Measurements from ENCODE around the gene HDAC7.
"Not testable (repeated sequence)": the region's sequence is repeated elsewhere in the genome, so short reads cannot be mapped to it uniquely, and the experiment has no call there.

Gene HDAC7

DNA sequence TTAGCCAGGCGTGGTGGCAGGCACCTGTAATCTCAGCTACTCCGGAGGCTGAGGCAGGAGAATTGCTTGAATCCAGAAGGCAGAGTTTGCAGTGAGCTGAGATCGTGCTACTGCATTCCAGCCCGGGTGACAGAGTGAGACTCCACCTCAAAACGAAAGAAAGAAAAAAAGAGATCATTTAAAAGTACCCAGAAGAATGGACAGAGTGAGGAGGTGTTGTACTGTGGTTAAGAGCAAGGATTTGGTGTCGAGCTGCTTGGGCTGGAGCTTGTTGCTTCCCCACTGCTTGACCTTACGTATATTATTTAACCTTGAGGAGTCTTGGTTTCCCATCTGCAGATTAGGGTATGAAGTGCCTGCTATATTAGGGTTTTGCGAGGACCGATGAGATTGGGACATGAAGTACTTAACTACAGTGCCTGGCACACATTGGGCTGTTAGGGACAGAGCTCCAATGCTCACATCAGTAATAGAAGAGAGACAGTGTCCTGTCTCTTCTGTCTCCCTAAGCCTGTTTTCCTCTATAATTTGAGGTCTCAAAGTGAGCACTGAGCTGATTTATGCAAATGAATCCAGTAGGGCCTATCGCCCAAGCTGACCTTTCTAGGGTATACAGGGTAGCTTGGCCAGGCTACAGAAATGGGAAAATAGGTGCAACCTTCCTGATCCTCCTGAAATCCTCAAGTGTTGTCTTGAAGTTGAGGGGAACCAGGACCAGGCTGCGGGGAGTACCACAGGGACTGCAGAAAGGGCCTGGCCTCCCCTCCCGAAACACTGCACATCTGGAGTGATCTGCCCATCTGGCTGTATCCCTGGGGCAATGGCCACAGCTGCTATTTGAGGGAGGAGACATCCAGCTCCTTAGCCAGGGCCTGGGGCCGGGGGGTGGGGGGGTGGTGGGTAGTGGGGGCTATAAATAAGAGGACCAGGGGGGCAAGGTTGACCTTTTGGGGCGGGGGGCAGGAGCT, 8.6 kb upstream of the HDAC7 start:
- no peak for DNase-seq

DNA sequence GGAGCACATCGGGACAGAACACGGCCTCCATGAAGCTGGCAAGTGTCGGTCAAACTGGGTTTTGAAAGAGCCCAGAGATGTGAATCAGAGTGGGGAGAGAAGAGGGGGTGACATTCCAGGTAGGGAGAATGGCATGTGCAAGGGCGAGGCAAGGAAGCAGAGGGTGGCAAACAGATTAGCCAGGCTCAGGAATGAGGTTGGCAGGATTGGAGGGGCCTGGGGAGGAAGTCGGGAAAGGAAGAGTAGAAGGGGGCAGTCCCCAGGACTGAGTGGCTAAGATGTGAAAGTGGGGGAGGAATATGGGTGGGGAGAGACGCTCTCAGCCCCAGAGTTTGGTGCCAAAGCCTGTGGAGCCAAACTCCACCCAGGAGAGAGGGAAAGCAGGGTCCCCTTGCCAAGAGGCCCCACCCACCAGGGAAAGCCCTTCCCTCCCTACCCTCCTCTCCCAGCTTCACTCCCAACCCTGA, 5.5 kb upstream of the HDAC7 start:
- no peak for DNase-seq

DNA sequence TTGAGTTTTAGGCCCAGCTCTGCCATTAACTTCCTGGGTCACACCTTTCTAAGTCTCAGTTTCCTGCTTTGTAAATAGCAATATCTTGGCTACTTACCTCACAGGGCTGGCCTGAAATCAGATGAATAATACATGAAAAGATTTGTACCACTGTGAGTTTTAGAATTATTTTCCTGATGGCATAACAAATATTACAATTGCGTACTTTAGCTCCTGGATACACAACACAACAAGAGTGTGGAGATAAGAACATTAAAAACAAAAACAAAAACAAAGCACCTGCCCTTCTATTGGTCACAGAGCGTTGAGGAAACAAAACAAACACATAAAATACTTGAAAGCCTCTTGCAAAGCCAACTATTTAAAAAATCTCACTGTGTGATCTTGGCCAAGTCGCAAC, 4.9 kb upstream of the HDAC7 start:
- DNase-seq, result no peak

DNA sequence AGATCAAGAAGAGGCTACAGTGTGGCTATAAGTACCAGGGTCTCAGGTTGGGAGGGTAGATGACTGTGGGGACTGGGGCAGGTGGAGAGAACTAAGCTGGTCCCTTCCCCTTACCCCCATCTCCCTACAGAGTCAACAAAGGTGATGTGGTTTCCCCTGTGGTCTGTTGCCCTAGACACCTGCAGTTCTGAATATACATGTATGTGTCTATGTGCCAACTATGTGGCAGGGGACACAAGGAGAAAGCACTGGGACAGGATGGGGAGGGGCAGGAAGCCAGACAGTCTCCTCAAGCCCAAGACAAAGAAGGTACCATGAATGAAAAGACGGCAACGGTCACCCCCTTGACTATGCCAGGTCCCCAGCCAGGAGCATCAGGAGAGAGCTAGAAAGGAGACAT, 4.5 kb upstream of the HDAC7 start:
- peak; percentile 53 for DNase-seq

- no peak for DNase-seq
Observed at GRCh38 chr12:47823422-47824086, 3.9 kb upstream of the HDAC7 start.

DNA sequence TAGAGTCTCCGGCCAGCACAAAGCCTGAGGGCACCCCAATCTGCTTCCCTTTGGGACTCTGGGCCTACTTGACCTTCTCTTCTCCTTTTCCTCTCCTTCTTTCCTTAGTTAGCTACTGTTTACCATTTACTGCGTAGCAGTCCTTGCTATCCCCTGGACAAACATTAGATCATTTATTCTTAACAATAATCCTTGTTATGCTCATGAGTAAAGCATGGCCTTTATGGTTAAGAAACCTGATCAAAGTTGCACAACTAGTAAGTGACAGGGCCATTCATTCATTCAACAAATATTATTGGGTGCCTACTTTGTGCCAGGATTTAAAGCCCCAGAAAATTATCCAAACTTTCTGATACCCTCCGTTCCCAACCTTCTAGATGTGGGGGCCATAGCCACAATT, 3.2 kb upstream of the HDAC7 start:
- DNase-seq, result no peak

- no peak for DNase-seq
Observed at GRCh38 chr12:47822401-47822800, 2.7 kb upstream of the HDAC7 start.

- DNase-seq, result no peak
Observed at GRCh38 chr12:47821346-47821706, 1.6 kb upstream of the HDAC7 start.

DNA sequence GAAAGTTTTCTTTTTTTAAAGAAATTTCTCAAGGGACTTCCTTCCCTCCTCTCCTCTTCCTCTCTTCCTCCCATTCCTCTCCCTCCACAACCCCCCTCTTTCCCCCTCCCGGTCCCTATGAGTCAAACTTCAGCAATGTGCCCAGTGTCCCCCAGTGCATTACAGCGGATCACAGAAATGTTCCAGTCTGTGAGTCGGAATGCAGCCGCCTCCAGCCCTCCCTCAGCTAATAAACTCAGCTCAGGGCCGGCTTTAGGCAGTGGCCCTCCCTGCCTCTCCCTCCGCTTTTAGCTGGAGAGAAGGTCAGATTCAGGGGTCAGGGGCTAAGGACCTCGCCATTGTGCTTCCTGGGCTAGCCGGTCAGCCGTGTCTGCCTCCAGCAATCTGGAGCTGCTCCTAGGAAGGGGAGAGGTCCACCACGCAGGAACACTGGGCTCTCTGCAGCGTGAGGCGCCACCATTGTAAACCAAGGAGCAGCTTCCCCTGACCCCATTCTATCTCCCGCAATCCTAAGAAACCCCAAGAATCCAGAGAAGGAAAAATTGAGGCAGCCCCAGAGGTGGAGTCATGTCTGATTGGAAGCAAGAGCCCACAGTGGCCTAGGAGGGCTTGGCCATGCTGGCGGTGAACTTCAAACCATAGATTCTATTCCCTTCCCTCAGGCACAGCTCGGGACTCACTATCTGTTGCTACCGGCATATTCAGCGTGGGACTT, 1.1 kb upstream of the HDAC7 start:
- DNase-seq, result no peak

DNA sequence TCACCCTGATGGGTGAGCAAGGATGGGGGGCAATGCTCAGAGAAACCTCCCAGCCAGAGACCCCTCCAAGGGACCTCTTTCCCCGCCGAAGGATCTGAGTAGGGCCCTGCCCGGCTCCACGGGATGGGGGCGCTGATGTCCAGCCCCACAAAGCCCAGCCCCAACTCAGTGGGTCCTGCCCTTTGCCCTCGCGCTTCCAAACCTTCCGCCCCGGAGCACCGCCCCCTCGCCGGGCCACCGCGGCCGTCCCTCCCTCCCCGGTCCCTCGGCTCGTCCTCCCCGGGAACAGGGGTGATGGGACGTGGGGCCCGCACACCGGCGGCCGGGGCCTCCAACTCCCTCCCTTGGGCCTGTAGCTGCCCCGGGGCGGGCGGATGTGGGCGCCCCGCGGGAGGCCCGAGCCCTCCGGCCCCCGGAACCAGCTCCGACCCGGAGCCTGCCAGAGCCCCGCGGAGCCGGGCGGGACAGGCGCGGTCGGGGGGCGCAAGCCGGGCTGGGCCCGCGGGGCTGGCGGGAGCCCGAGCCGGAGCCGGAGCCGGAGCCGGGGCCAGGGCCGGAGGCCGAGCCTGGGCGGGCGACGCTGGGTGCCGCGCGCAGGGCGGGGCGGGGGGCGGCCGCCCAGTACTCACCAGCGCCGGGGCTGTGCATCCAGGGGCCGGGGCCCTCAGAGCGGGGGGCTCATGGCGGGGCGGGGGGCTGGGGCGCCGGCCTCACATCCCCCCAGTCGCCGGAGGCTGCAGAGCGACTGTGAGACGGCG, 386 bp downstream of the HDAC7 start:
- DNase-seq, result peak; percentile 60

DNA sequence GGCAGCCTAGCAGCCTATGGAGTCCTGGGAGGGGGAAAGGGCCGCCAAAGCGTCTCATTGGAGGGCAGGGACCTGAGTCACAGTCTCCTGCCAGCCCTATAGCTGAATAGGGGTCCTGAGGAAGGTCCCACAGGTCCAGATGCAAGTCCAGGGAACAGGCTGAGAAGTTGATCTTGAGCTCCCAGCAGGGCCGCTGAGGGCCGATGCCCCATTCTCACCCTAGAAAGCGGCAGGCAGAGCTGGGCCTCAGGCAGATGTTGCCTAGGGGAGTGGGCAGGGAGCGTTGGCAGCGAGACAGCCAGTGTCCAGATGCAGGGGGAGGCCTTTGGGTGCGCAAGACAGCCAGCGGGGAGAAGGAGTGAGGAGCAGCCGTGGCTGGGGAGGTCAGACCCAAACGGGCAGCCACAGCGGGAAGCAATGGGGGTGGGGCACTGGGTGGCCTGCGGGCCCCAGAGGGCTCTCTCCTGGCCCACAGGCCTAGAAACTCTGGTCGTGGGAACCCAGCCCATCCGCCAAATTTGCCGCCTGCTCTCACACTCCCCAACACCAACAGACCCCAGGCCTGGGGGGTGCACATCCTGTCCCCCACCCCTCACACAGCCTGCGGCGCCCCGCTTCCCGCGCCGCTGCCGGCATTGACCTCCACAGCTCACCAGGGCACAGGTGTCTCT, 1.1 kb downstream of the HDAC7 start:
- peak; percentile 51 for DNase-seq

DNA sequence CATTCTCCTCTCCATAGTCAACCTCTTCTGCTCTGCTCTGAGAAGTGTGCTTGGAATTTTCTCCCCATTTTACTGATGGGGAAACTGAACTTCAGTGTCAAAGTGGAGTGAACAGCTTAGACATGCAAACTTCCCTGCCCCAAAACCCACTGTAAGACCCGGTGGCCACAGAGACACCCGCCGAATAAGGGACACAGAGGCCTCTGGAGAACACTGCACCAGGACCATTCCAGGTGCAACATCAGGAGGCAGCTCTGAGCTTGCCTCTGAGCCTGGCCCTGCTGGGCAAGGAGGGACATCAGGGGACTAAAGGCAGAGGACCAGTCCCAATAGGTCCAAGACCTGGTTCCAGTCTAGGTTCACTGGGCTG, 1.7 kb downstream of the HDAC7 start:
- no peak for DNase-seq

DNA sequence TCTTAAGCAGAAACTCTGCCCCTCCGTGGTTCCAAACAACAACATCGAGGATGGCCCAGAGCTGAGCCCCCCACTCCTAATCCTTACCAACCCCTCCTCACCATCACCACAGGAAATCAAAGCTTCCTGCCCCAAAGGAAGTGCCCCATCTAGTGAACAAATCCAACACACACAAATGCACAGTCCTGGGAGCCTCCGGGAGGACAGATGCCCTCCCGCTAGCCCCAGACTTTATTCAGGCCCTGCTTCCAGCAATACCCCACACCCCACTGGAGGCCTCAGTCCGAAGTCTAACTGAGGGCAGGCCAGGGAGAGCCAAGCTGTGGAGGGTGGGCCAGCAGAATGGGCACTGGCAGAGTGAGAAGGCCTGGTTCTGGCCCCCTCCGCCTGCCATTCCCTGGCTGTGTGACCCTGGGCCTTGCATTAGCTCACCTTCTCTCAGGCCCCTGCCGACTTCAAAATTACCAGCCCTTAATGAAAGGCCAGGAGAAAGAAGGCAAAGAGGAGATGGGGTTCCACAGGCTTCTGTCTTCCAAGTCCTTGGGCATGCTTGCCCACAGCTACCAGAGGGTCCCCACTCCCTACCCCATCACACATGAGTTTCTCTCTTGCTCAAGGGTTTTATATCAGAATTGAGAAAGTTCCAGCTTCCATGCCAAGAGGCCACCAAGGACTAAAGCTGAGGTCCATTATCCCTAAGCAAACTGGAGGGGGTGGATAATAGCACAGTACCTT, 2.3 kb downstream of the HDAC7 start:
- no peak for DNase-seq

- no peak for DNase-seq
Observed at GRCh38 chr12:47816403-47817271, 3.1 kb downstream of the HDAC7 start.

GRCh38 chr12:47815447-47815846, 4.3 kb downstream of the HDAC7 start:
- not testable (repeated sequence) for DNase-seq

GRCh38 chr12:47814539-47815170, 5.0 kb downstream of the HDAC7 start:
- DNase-seq, result no peak

DNA sequence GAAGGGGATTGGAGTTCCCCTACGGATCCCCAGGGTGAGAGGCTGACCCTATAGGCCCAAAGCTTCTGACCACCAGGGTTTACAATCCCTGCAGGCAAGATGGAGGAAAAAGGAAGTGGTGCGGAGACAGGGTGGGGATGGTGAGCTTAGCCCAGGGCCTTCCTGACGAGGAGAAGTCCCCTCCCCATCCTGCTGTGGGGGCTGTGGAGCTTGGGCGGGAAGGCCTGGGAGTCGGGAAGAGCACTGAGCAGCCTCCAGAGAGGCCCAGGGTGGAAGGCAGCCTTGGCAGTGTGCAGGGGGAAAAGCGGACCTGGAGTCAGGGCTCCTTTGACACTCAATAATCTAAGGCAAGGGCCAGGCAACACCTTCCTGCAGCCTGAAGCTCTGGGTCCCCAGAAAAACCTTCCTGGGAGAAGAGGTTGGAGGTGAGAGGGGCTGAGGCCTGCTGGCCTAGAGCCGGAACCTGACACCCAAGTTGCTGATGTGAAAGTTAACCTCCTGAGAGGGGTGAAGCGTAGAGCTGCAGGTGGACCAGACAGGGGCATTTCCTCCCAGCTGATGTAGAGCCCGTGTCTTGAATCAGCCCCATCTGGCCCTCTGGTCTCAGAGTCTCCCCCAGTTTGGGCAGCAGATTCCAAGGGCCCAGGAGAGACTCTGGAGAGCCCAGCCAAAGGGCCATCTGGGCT, 6.0 kb downstream of the HDAC7 start:
- no peak for DNase-seq

DNA sequence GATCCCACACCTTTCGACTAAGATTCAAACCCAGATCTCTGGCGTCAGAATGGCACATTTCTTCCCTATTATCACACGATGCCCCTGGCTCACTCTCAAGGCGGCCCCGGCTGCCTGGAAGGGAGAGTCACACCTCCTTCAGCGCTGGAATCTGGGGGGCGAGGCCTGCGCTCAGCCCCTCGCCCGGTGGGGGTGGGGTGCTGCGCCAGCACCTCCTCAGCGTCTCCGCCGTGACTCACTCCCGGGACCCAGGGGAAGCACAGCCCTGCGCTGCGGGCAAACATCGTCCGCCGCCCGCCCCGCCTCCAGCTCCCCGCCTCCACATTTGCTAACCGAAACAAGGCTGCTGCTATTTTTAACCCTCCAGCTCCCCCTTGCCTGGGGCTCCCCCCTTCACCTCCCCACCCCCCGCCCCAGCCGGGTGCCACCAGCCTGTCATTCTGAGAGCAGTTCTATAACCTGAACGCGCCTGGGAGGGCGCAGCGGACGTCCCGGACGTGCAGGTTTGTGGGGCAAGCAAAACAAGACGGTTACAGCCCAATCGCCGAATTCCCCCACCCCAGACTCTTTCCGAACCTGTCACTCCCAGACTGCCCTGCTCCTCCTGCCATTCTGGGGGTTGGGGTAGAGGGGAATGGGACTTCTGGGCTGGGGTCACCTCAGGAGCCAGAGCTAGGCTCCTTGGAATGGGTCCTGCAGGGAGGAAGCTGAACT, 6.7 kb downstream of the HDAC7 start:
- peak; percentile 91 for DNase-seq
